HG03280 (cell line): ENCODE results near the gene HECW1.

Experiments used
- ATAC-seq: cut with Tn5 transposase; IDR thresholded peaks from one replicate; pipeline ENCODE4 v1.9.1; 2021; ENCODE audit warnings: mild to moderate bottlenecking, moderate library complexity; ENCODE audit not compliant: unreplicated experiment

The HECW1 gene

GRCh38 chr7:43142703-43143102 is 30.3 kb downstream of the HECW1 start:
- no peak for ATAC-seq

GRCh38 chr7:43143918-43144589 is 31.6 kb downstream of the HECW1 start:
- ATAC-seq = no peak

- ATAC-seq = no peak
These were observed 35.8 kb downstream of the HECW1 start for GRCh38 chr7:43148161-43148731.

GRCh38 chr7:43151076-43151475 is 38.6 kb downstream of the HECW1 start:
- no peak for ATAC-seq

- no peak for ATAC-seq
These were observed 40.2 kb downstream of the HECW1 start for GRCh38 chr7:43152696-43153095.

- ATAC-seq = no peak
These were observed 43.2 kb downstream of the HECW1 start for GRCh38 chr7:43155636-43156035.

- ATAC-seq = no peak
These were observed 51.4 kb downstream of the HECW1 start for GRCh38 chr7:43163885-43164284.

- peak; percentile 88 for ATAC-seq
These were observed 52.3 kb downstream of the HECW1 start for GRCh38 chr7:43164757-43165156.

GRCh38 chr7:43166686-43167085 is 54.2 kb downstream of the HECW1 start:
- no peak for ATAC-seq

- no peak for ATAC-seq
These were observed 56.6 kb downstream of the HECW1 start for GRCh38 chr7:43169076-43169475.

- no peak for ATAC-seq
These were observed 58.1 kb downstream of the HECW1 start for GRCh38 chr7:43170571-43170970.

GRCh38 chr7:43175570-43176200 is 63.2 kb downstream of the HECW1 start:
- no peak for ATAC-seq

- ATAC-seq = no peak
These were observed 66.9 kb downstream of the HECW1 start for GRCh38 chr7:43179393-43179792.

- ATAC-seq = no peak
These were observed 80.5 kb downstream of the HECW1 start for GRCh38 chr7:43192806-43193460.

- no peak for ATAC-seq
These were observed 81.4 kb downstream of the HECW1 start for GRCh38 chr7:43193893-43194292.

- ATAC-seq = no peak
These were observed 82.8 kb downstream of the HECW1 start for GRCh38 chr7:43195256-43195655.

GRCh38 chr7:43195768-43196167 is 83.3 kb downstream of the HECW1 start:
- ATAC-seq = no peak

GRCh38 chr7:43196379-43196778 is 83.9 kb downstream of the HECW1 start:
- ATAC-seq = no peak

GRCh38 chr7:43198016-43198415 is 85.6 kb downstream of the HECW1 start:
- ATAC-seq = no peak

- no peak for ATAC-seq
These were observed 86.2 kb downstream of the HECW1 start for GRCh38 chr7:43198599-43199090.

GRCh38 chr7:43199371-43200160 is 87.1 kb downstream of the HECW1 start:
- no peak for ATAC-seq
